Fibroblast of mammary gland (primary cell): Measurements from ENCODE around the gene BAHD1.
A peak's percentile ranks its signal among the peaks of the same experiment; 100 is the strongest.

Experiments
- DNase-seq: peaks from one replicate; pipeline ENCODE4 v3.0.0-alpha.2; 2010; ENCODE audit warnings: low read depth
- H3K4me3 ChIP-seq: 2 replicates; pipeline ENCODE4 v1.5.1; 2011; ENCODE audit warnings: low read depth, mild to moderate bottlenecking, low read length, moderate library complexity; ENCODE audit not compliant: control insufficient read depth
- TF ChIP-seq, protein P1 (sequence below): conservative IDR thresholded peaks from 2 replicates; pipeline ENCODE4 v1.5.1; 2011; ENCODE audit warnings: low read depth, low read length, inconsistent platforms; ENCODE audit not compliant: control insufficient read depth, insufficient read depth

The BAHD1 gene

GRCh38 chr15:40430271-40430805 is 10.4 kb upstream of the BAHD1 start:
- DNase-seq: peak; percentile 80
- TF ChIP-seq, protein P1, sequence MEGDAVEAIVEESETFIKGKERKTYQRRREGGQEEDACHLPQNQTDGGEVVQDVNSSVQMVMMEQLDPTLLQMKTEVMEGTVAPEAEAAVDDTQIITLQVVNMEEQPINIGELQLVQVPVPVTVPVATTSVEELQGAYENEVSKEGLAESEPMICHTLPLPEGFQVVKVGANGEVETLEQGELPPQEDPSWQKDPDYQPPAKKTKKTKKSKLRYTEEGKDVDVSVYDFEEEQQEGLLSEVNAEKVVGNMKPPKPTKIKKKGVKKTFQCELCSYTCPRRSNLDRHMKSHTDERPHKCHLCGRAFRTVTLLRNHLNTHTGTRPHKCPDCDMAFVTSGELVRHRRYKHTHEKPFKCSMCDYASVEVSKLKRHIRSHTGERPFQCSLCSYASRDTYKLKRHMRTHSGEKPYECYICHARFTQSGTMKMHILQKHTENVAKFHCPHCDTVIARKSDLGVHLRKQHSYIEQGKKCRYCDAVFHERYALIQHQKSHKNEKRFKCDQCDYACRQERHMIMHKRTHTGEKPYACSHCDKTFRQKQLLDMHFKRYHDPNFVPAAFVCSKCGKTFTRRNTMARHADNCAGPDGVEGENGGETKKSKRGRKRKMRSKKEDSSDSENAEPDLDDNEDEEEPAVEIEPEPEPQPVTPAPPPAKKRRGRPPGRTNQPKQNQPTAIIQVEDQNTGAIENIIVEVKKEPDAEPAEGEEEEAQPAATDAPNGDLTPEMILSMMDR: no peak
- H3K4me3 ChIP-seq: no peak overlapping the region

- no peak for DNase-seq
- H3K4me3 ChIP-seq: no peak overlapping the region
- TF ChIP-seq, protein P1: no peak
These were observed 5.6 kb upstream of the BAHD1 start for GRCh38 chr15:40435023-40435709.

DNA sequence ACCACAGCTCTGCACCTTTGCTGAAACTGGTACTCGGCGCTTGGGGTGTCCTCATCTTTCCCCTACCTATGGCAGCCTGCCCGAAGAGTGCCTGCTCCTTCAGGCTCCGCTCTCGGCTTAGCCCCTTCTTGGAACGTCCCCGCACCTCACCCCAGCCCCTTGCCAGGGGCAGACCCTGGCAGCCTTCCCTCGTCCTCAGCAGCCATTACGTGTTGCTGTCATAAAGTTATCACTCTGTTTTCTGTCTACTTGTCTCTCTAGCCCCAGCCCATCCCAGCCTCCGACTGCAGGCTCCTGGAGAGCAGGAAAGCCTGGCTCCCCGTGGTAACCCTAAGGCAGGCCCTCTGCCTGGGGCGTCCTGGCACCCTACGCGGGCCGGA is 5.1 kb upstream of the BAHD1 start:
- TF ChIP-seq, protein P1: no peak
- H3K4me3 ChIP-seq: no peak overlapping the region
- DNase-seq: no peak

GRCh38 chr15:40436116-40436891 is 4.4 kb upstream of the BAHD1 start:
- peak overlapping the region; percentile 24 for H3K4me3 ChIP-seq
- DNase-seq: no peak
- TF ChIP-seq, protein P1: no peak

DNA sequence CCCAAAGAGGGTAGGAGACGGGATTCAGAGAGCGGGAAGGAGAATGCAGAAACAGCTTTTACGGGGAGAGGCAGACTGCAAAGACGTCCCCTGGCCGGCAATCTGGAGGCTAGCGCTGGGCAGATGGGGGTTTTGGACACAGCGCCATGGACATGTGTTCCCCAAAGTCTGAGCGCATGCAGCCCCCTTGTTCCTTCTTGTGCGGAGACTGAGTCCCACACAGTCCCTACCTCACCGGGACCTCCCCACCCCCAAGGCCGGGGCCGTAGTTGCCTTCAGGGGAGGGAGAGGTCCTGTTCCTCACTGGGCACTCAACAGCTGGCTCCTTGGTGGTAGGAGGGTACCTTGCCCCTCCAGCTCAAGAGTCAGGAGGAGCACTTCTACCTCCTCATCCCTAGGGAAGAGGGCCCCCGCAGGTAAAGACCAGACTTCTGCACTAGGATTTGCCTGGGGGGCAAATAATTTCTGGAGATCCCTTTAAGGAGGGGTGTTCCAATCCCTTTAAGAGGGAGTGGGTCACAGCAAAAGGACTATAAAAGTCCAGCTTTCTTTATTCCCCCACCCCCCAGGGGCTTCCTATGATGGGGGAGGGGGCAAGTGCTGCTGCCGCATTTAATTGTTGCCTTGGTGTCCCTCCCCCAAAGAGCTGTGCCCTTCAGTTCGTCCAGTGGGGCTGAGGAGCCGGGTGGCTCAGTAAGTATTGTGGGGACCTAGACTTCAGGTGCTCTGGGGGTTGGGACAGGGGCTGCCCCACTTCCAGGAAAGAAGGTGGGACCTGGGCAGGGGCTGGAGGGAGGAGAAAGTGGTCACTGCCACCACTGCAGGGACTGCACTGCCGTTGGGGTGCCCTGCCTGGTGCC is 3.6 kb upstream of the BAHD1 start:
- TF ChIP-seq, protein P1: no peak
- no peak for DNase-seq
- H3K4me3 ChIP-seq: peak overlapping the region; percentile 24
